ENCODE results near the gene SLC7A6OS. TPM values are rescaled to one million over a fixed set of nuclear protein-coding genes. Genes with fewer than 3 reads are reported as not detected.

SLC7A6OS gene
- total and polyA plus RNA-seq, 2 experiments from 2014 or later = 8.8 to 18.9 TPM

DNA sequence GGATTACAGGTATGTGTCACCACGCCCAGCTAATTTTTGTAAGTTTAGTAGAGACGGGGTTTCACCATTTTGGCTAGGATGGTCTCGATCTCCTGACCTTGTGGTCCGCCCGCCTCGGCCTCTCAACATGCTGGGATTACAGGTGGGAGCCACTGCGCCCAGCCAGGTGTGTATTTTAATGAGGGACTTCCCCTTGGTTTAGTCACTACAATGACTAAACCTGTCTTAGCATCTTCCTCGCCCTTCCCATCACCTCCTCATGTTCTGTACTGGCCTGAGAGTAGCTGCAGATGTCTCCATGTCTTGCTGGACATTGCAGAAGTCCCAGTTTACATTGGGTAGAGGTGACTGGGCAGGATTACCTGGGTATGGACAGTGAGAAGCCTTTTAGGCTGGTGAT, 36.9 kb downstream of the SLC7A6OS start:
- Histone ChIP-seq H3K9me2 (replicated peaks; ENCODE audit: insufficient read depth) (no peaks in the 10 kb centered on the region), H3K27ac (no peak overlapping the region), H3K4me3 (no peak overlapping the region), H3K79me2 (peaks cover 61% of the 10 kb centered on the region), H3K4me1 (ENCODE audit: insufficient read depth) (peaks cover 5% of the 10 kb centered on the region), H2AFZ (no peak overlapping the region), H3K27me3 (no peaks in the 10 kb centered on the region), H3K36me3 (replicated peaks; ENCODE audit: insufficient read depth, low read depth) (no peaks in the 10 kb centered on the region), H4K20me1 (ENCODE audit: insufficient read depth, poor library complexity, severe bottlenecking) (no peaks in the 10 kb centered on the region), H3K9me3 (ENCODE audit: low read depth) (no peaks in the 10 kb centered on the region), H3K4me2 (no peak overlapping the region)
- WGBS (ENCODE audit: low lambda C conversion rate, missing lambda C conversion rate) = 98% methylated on average over 8 of the region's 8 CpGs
- DNase-seq (ENCODE audit: low spot score) = no peak
- TF ChIP-seq EZH2phosphoT487 (IDR thresholded peaks at IDR 0.05; ENCODE audit: low read depth, severe bottlenecking, unreplicated experiment) (no peak), EZH2 (IDR thresholded peaks at IDR 0.05; ENCODE audit: borderline replicate concordance) (no peak)
- TF ChIP-seq, protein P1, sequence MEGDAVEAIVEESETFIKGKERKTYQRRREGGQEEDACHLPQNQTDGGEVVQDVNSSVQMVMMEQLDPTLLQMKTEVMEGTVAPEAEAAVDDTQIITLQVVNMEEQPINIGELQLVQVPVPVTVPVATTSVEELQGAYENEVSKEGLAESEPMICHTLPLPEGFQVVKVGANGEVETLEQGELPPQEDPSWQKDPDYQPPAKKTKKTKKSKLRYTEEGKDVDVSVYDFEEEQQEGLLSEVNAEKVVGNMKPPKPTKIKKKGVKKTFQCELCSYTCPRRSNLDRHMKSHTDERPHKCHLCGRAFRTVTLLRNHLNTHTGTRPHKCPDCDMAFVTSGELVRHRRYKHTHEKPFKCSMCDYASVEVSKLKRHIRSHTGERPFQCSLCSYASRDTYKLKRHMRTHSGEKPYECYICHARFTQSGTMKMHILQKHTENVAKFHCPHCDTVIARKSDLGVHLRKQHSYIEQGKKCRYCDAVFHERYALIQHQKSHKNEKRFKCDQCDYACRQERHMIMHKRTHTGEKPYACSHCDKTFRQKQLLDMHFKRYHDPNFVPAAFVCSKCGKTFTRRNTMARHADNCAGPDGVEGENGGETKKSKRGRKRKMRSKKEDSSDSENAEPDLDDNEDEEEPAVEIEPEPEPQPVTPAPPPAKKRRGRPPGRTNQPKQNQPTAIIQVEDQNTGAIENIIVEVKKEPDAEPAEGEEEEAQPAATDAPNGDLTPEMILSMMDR (IDR thresholded peaks at IDR 0.05; ENCODE audit: poor library complexity) = no peak

DNA sequence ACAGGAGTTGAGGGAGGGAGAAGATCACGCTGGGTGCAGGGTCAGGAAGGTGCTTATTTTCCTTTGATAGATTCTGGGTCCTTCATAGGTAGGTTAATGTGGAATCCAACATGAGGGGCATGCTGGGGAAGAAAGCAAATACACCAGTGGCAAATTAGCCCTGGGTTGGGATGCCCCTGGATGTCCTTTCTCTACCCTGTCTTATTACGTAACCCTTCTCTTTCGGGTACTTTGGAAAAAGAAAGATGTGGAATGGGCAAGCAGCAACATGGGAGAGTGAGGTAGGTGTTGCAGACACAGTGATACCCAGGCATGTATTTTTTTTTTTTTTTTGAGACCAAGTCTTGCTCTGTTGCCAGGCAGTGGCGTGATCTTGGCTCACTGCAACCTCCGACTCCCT, 37.3 kb downstream of the SLC7A6OS start:
- Histone ChIP-seq H3K79me2 (peaks cover 66% of the 10 kb centered on the region), H3K27ac (no peak overlapping the region)
- no peak for DNase-seq (ENCODE audit: low spot score)

DNA sequence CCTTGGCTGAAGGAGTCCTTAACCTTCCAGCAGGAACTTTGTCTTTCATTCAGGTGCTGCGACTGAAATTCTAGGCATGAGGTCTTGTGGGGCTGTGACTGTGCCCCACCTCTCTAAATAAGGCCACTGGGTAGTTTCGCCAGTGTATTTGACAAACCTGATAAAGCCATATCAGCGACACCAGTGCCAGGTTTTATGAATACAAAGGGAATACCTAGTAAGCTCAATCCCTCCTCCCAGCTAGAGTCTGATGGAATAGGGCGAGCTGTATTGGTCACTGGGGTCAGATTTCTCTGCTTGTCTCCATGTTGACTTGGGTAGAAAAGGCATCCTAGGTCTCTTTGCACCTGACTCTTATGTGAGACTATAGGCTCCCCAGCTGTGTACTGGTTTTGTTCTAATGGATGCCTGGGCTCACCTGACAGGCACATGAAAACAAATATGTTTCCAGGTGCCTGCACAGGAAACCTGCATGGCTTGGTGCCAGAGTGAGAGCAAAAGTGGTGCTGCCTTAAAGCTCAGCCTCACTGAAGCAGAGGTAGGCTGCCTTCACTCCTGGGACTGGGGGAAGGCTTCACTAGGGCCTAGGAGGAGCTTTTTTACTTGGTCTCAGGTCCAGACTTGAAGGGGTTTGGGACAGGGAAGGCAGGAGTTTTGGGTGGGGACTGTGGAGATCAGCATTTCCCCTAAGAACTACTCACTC, 38.1 kb downstream of the SLC7A6OS start:
- no peak overlapping the region for H3K4me3 ChIP-seq
- peaks cover 13% of the 10 kb centered on the region for H3K4me1 ChIP-seq (ENCODE audit: insufficient read depth)
- H3K27ac ChIP-seq = peak overlapping the region; percentile 37
- H3K36me3 ChIP-seq (replicated peaks; ENCODE audit: insufficient read depth, low read depth) = no peaks in the 10 kb centered on the region
- peaks cover 72% of the 10 kb centered on the region for H3K79me2 ChIP-seq
- no peaks in the 10 kb centered on the region for H3K9me3 ChIP-seq (ENCODE audit: low read depth)
- no peak overlapping the region for H3K4me2 ChIP-seq
- H3K9me2 ChIP-seq (replicated peaks; ENCODE audit: insufficient read depth) = no peaks in the 10 kb centered on the region
- no peak overlapping the region for H2AFZ ChIP-seq
- WGBS (ENCODE audit: low lambda C conversion rate, missing lambda C conversion rate) = 78% methylated on average over 4 of the region's 4 CpGs
- DNase-seq (ENCODE audit: low spot score) = no peak
- no peaks in the 10 kb centered on the region for H3K27me3 ChIP-seq
- H4K20me1 ChIP-seq (ENCODE audit: insufficient read depth, poor library complexity, severe bottlenecking) = no peaks in the 10 kb centered on the region
- TF ChIP-seq EZH2 (IDR thresholded peaks at IDR 0.05; ENCODE audit: borderline replicate concordance) = no peak
- TF ChIP-seq, protein P1 (IDR thresholded peaks at IDR 0.05; ENCODE audit: poor library complexity) = no peak
- no peak for TF ChIP-seq EZH2phosphoT487 (IDR thresholded peaks at IDR 0.05; ENCODE audit: low read depth, severe bottlenecking, unreplicated experiment)

More for the DNA sequence above, 37.3 kb downstream of the SLC7A6OS start:
- no peak overlapping the region for H3K4me3 ChIP-seq
- no peaks in the 10 kb centered on the region for H4K20me1 ChIP-seq (ENCODE audit: insufficient read depth, poor library complexity, severe bottlenecking)
- no peaks in the 10 kb centered on the region for H3K27me3 ChIP-seq
- H3K9me2 ChIP-seq (replicated peaks; ENCODE audit: insufficient read depth) = no peaks in the 10 kb centered on the region
- H3K4me1 ChIP-seq (ENCODE audit: insufficient read depth) = peaks cover 5% of the 10 kb centered on the region
- no peak overlapping the region for H3K4me2 ChIP-seq
- H2AFZ ChIP-seq = no peak overlapping the region
- no peaks in the 10 kb centered on the region for H3K9me3 ChIP-seq (ENCODE audit: low read depth)
- TF ChIP-seq EZH2 (IDR thresholded peaks at IDR 0.05; ENCODE audit: borderline replicate concordance) (no peak), EZH2phosphoT487 (IDR thresholded peaks at IDR 0.05; ENCODE audit: low read depth, severe bottlenecking, unreplicated experiment) (no peak)
- TF ChIP-seq, protein P1 (IDR thresholded peaks at IDR 0.05; ENCODE audit: poor library complexity) = no peak
- H3K36me3 ChIP-seq (replicated peaks; ENCODE audit: insufficient read depth, low read depth) = no peaks in the 10 kb centered on the region
- WGBS (ENCODE audit: low lambda C conversion rate, missing lambda C conversion rate) = 95% methylated on average over 5 of the region's 5 CpGs
